SU-DHL-6 (cell line): ENCODE measurements around the gene SPATA6.
"Not testable (repeated sequence)": the region's sequence is repeated elsewhere in the genome, so short reads cannot be mapped to it uniquely, and the experiment has no call there.

Source experiments
- CTCF ChIP-seq: fragments of 200-600 bp; sonication (generic); IDR thresholded peaks from one replicate; pipeline ENCODE4 v1.5.1; 2017; ENCODE audit warnings: antibody characterized with exemption, mild to moderate bottlenecking, low read length, moderate library complexity; ENCODE audit not compliant: insufficient read depth, poor library complexity, severe bottlenecking
- EZH2phosphoT487 ChIP-seq: fragments of 200-600 bp; sonication (generic), shearing (Covaris generic); conservative IDR thresholded peaks from 2 replicates; pipeline ENCODE4 v1.6.1; 2018; ENCODE audit warnings: mild to moderate bottlenecking, antibody characterized with exemption, low read length, moderate library complexity, mixed read lengths

- TF ChIP-seq EZH2phosphoT487, CTCF: not testable (repeated sequence)
These were observed 189.7 kb downstream of the SPATA6 start for GRCh38 chr1:48282329-48282728.
